ENCODE measurements around the gene LCA5L.
"Not testable (repeated sequence)": the region's sequence is repeated elsewhere in the genome, so short reads cannot be mapped to it uniquely, and the experiment has no call there.

The LCA5L gene

DNA sequence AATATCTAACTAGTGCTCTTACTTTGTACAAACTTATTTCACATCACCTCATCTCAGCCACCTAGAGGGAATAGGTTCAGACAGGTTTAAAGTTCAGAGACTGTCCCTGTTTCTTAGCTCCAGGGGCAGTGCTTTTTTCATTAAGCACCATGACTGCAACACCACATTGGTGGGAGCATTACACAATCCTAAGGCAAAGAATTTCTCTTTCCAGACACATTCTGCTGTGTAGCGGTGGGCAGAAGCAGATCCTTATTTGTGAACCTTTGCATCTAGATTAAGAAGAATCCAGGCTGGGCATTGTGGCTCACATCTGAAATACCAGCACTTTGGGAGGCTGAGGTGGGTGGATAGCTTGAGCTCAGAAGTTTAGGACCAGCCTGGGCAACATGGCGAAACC is 16.1 kb downstream of the LCA5L start:
- TF ChIP-seq, protein P1, sequence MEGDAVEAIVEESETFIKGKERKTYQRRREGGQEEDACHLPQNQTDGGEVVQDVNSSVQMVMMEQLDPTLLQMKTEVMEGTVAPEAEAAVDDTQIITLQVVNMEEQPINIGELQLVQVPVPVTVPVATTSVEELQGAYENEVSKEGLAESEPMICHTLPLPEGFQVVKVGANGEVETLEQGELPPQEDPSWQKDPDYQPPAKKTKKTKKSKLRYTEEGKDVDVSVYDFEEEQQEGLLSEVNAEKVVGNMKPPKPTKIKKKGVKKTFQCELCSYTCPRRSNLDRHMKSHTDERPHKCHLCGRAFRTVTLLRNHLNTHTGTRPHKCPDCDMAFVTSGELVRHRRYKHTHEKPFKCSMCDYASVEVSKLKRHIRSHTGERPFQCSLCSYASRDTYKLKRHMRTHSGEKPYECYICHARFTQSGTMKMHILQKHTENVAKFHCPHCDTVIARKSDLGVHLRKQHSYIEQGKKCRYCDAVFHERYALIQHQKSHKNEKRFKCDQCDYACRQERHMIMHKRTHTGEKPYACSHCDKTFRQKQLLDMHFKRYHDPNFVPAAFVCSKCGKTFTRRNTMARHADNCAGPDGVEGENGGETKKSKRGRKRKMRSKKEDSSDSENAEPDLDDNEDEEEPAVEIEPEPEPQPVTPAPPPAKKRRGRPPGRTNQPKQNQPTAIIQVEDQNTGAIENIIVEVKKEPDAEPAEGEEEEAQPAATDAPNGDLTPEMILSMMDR (IDR thresholded peaks at IDR 0.05; ENCODE audit: borderline replicate concordance, control extremely low read depth, extremely low read depth, insufficient read depth, missing control alignments), result no peak
- in situ Hi-C loops (cut with MboI; ENCODE audit: low sequenced_read_pairs, unreplicated experiment), result no loop called here
- no peak for DNase-seq (ENCODE audit: low spot score)

DNA sequence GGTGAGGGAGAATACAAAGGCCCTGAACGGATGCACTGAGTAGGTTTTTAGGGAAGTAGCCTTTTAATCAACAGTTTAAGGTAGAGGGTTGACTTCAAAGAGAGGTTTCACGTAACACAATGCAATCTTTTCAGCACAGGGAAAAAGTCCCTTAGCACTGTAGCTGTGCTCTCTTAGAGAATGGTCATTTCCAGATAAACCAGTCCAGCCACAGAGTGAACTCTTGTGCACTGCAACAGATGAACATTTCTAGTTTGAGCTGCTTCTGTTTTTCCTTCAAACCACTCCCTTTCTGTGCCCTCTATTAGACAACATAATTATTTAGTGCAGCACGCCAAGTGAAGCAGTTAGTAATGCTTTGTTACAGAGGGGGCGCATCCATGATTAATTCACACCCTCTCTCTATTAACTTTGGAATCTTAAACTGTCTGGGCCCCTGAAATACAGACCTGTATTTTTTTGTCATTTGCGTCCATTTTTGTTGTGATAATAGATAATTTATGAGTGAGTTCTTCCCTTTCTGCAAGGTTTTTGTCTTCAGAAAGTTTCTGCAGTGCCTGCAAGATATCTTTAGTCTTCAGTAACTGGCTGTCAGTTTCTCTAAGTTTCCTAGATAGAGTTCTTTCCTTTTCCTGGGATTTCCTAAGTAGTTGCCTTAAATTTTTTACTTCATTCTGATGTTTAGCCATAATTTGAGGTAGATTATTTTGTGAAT is 22.9 kb downstream of the LCA5L start:
- in situ Hi-C loops (cut with MboI; ENCODE audit: low sequenced_read_pairs, unreplicated experiment), result no loop called here
- TF ChIP-seq, protein P1 (IDR thresholded peaks at IDR 0.05; ENCODE audit: borderline replicate concordance, control extremely low read depth, extremely low read depth, insufficient read depth, missing control alignments), result no peak
- peak; percentile 39 for DNase-seq (ENCODE audit: low spot score)

DNA sequence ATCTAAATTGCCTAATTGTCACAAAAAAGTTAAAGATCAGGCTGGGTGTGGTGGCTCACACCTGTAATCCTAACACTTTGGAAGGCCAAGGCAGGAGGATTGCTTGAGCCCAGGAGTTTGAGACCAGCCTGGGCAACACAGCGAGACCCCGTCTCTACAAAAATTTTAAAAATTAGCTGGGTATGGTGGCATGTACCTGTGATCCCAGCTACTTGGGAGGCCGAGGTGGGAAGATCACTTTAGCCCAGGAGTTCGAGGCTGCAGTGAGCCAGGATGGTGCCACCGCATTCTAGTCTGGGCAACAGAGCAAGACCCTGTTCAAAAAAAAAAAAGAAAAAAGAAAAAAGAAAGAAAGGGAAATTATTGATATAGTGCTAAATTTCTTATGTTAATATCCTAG is 26.4 kb downstream of the LCA5L start:
- DNase-seq (ENCODE audit: low spot score); in situ Hi-C loops (cut with MboI; ENCODE audit: low sequenced_read_pairs, unreplicated experiment): not testable (repeated sequence)

DNA sequence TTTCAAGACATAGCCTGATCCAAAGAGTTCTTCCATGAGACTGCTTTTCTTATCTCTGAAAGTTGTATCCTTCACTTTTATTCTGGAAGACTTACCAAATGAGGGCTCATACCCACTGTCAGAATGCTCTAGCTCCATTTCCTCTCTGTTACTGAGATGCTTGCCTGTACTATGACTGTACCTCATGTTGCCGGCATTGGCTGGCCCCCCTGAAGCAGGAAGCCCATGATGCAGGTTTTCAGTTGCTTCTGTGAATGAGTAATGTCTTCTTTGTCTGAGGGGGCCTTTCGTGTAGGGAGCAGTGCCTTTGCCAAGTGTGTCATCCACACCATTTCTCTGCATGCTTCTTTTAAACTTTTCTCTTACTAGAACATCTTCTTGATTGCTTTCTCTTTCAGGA is 39.5 kb downstream of the LCA5L start:
- DNase-seq (ENCODE audit: low spot score), result no peak
- TF ChIP-seq, protein P1 (IDR thresholded peaks at IDR 0.05; ENCODE audit: borderline replicate concordance, control extremely low read depth, extremely low read depth, insufficient read depth, missing control alignments), result no peak
- in situ Hi-C loops (cut with MboI; ENCODE audit: low sequenced_read_pairs, unreplicated experiment), result no loop called here

DNA sequence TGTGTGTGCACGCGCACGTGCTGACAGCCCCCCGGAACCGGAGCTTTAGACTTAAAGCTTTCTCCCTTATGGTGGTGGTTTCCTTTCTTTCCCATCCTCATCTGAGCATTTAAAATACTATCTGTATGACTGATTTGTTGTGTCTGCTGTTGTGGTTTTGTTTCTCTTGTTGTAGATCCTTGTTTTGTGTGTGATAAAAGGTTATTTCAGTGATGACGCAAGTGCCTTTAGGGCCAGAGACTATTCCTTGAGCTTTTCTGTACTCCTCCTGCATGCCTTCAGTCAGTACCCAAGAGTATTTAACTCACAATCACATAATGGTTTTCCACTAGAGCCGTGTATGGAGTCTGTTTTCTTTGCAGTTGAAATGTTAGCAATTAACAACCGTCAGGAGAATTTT is 45.4 kb downstream of the LCA5L start:
- in situ Hi-C loops (cut with MboI; ENCODE audit: low sequenced_read_pairs, unreplicated experiment), result no loop called here
- TF ChIP-seq, protein P1 (IDR thresholded peaks at IDR 0.05; ENCODE audit: borderline replicate concordance, control extremely low read depth, extremely low read depth, insufficient read depth, missing control alignments), result no peak
- no peak for DNase-seq (ENCODE audit: low spot score)

DNA sequence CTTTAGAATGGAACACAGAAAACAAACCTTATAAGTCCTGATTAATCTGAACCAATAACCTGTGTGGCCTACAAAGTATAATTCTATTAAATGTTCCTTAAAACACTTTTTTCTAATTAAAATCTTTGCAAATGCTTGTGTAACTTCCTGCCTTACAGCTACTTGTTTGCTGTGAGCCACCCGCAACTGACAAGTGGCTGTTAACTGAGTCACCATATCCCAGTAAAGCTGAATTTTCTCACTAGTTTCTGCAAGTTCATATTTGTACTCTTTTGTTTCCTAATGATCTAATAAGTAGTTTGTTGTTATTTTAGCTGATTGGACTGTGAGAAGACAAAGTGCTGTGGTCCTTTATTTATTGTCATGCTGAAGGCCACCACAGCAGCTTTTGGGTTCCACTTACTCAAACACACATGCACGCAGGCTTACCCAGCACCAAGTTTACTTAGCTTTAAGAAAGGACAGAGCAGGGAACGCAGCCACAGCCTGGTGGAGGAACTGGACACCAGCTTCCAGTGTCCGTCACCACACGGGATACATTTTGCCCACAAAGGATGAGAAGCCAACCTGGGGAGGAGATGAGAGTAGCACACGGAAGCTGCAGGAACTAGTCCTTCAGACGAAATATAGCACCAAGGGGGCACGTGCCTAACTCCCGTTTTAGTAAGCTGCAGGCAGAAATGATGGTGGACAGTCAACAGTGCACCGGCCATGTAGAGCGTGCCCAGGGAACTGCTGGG is 47.8 kb downstream of the LCA5L start:
- TF ChIP-seq, protein P1 (IDR thresholded peaks at IDR 0.05; ENCODE audit: borderline replicate concordance, control extremely low read depth, extremely low read depth, insufficient read depth, missing control alignments), result no peak
- no peak for DNase-seq (ENCODE audit: low spot score)
- in situ Hi-C loops (cut with MboI; ENCODE audit: low sequenced_read_pairs, unreplicated experiment), result loop anchor here (25.0 kb wide), 1 partner anchor 211 kb away; the partner anchor contains the start of gene PSMG1

DNA sequence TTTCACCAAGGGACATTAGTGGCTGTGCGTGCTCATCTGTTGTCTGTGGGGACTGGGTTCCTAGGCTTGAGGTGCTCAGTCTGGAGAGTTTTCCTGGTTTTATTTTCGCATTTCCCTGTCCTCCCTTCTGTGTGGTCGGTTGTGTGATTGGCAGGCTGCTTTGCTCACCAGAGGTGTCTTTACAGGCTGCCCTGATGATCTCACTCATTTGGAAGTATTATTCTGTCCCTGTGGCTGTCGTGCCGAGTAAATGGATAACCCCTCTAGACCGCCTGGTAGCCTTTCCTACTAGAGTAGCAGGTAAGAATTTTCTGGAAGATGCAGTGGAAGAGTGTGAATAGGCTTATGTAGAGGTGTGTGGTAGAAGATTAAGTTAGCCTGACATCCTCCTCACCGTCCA is 52.6 kb downstream of the LCA5L start:
- DNase-seq (ENCODE audit: low spot score), result no peak
- in situ Hi-C loops (cut with MboI; ENCODE audit: low sequenced_read_pairs, unreplicated experiment), result loop anchor here (25.0 kb wide), 1 partner anchor 206 kb away; the partner anchor contains the start of gene PSMG1
- TF ChIP-seq, protein P1 (IDR thresholded peaks at IDR 0.05; ENCODE audit: borderline replicate concordance, control extremely low read depth, extremely low read depth, insufficient read depth, missing control alignments), result no peak
